Hindlimb muscle (tissue), 1 donor: ENCODE data around the gene POLR2F. TPM values are rescaled to one million over a fixed set of nuclear protein-coding genes. Genes with fewer than 3 reads are reported as not detected.
"Not testable (repeated sequence)": the region's sequence is repeated elsewhere in the genome, so short reads cannot be mapped to it uniquely, and the experiment has no call there.

Source experiments
- DNase-seq: peaks from one replicate; pipeline ENCODE4 v3.0.0-alpha.2; 2013
- polyA plus RNA-seq: library from polyadenylated mRNA; unstranded; fragments of 120-200 nt; gene quantifications from one replicate; pipeline ENCODE4 v1.2.1, GENCODE V29; 2013; ENCODE audit not compliant: insufficient read length

Gene POLR2F
- polyA plus RNA-seq, 1 donor: 39.1 TPM

GRCh38 chr22:37925767-37926166 is 27.7 kb upstream of the POLR2F start:
- DNase-seq: no peak

GRCh38 chr22:37926358-37926757 is 27.1 kb upstream of the POLR2F start:
- DNase-seq: no peak

GRCh38 chr22:37926771-37927636 is 26.5 kb upstream of the POLR2F start:
- no peak for DNase-seq

DNA sequence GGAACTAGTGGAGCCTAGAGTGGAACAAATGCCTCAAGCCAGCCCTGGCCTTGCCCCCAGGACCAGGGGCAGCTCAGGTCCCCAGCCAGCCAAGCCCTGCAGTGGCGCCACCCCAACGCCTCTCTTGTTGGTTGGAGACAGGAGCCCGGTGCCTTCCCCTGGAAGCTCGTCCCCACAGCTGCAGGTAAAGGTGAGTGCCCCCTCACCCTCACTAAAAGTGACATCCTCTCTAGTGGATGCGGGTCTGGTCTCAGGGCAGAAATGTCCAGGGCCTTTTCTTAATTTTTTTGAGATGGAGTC is 25.9 kb upstream of the POLR2F start:
- no peak for DNase-seq

- DNase-seq: no peak
Measured at GRCh38 chr22:37929390-37929789, 24.1 kb upstream of the POLR2F start.

DNA sequence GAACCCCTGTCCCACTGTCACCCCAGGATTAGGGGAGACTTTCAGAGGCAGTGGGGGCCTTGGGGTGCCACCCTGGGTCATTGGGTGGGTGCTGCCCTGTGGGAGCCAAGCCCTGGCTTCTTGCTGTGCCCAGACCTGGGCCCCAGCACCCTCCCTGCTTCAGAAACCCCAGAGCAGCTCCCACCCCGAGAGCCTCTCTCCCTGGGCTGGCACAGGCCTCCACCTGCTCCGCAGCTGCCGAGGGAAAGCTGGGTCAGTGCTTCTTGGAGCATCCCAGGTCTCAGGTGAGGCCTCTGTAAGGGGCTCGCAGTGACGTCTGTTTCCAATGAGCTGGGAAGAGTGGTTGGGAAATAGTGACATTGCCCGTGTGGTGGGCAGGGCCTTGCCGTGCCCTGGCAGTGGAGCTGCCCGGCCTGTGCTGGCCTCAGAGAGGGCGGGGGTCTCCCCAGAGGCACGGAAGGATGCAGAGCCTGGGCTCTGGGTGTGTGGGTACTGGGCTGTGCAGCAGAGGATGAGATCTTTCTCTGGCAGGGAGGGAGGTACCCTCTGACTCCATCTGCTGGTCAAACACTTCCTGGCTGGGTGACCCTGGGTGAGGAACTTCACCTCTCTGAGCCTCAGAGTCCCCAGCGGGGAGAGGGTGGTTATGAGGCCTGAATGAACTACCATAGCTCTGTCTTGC is 23.1 kb upstream of the POLR2F start:
- no peak for DNase-seq

- DNase-seq: no peak
Measured at GRCh38 chr22:37930952-37931440, 22.5 kb upstream of the POLR2F start.

- DNase-seq: no peak
Measured at GRCh38 chr22:37931893-37932389, 21.6 kb upstream of the POLR2F start.

- no peak for DNase-seq
Measured at GRCh38 chr22:37932401-37932800, 21.1 kb upstream of the POLR2F start.

- DNase-seq: no peak
Measured at GRCh38 chr22:37932821-37933578, 20.5 kb upstream of the POLR2F start.

DNA sequence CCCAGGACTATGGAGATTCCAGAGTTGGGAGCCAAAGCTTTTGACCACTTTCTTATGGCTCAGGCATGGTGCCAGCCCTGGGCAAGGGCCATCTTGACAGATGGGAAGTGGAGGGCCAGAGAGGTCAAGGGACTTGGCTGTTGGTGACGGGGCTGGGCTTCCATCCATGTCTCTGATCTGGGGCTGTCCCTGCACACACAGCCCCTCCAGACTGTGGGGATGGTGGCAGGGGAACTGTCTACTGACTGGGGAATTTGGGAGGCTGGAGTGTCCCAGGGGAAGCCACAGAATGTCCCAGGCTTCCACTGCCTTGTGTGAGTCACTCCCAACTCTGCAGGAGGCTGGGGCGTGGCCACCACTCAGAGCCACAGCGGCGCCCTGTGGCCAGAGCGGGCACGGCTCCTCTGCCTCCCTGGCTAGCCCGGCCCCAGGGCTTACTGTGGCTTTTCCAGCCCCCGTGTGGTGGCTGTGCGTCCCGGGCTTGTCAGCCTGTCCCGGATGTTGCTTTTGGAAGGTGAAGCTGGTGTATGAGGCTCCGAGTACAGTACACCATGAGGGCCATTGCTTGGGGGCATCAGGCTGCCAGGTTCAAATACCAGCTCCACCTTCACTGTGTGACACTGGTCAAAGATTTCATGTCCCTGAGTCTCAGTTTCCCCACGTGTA is 19.7 kb upstream of the POLR2F start:
- peak; percentile 71 for DNase-seq

GRCh38 chr22:37940698-37941376 is 12.7 kb upstream of the POLR2F start:
- DNase-seq: no peak

DNA sequence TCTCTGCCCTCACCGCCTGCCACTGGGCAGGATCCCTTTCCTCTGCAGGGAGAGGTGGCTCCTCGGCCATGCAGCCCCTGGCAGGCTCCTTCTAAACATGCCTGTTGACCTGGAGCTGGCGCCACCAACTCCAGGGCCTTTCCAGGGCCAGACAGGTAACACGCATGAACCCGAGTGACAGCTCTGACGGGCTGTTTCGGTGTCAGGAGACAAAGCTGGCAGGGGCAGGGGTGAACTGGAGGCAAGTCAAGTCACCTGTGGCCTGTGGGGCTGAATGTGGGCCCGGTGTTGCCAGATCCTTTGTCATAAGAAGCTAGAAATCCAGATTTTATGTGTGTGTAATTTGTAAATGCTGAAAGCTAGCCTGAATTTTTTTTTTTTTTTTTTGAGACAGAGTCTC is 11.4 kb upstream of the POLR2F start:
- DNase-seq: no peak

GRCh38 chr22:37943136-37943824 is 10.2 kb upstream of the POLR2F start:
- DNase-seq: no peak

- no peak for DNase-seq
Measured at GRCh38 chr22:37943825-37944198, 9.7 kb upstream of the POLR2F start.

- DNase-seq: not testable (repeated sequence)
Measured at GRCh38 chr22:37944423-37944822, 9.1 kb upstream of the POLR2F start.

- not testable (repeated sequence) for DNase-seq
Measured at GRCh38 chr22:37947142-37947795, 6.2 kb upstream of the POLR2F start.

GRCh38 chr22:37951305-37951704 is 2.2 kb upstream of the POLR2F start:
- no peak for DNase-seq

- not testable (repeated sequence) for DNase-seq
Measured at GRCh38 chr22:37952629-37953028, 870 bp upstream of the POLR2F start.

- DNase-seq: no peak
Measured at GRCh38 chr22:37953062-37953436, 450 bp upstream of the POLR2F start.

GRCh38 chr22:37954686-37955085 is 1.2 kb downstream of the POLR2F start:
- DNase-seq: no peak
